K562 (cell line): ENCODE results near the gene NT5DC1.

Source experiments
- ARNT ChIP-seq, 2 experiments: fragments of 450-650 bp; IDR thresholded peaks; 2 replicates each; pipeline ENCODE4 v1.6.1; 2016; ENCODE audit warnings: mild to moderate bottlenecking in 1 of 2
- CAMTA2 ChIP-seq: fragments of 250-450 bp; sonication (Bioruptor Pico); conservative IDR thresholded peaks from 2 replicates; pipeline ENCODE4 v1.5.1; 2022
- ELF1 ChIP-seq: fragments of 200-800 bp; sonication (Bioruptor generic); IDR thresholded peaks from 2 replicates; pipeline ENCODE4 v1.6.1; 2016; ENCODE audit warnings: missing genetic modification characterization, missing compliant biosample characterization
- HMG20B ChIP-seq: fragments of 250-450 bp; sonication (Bioruptor Pico); IDR thresholded peaks from 2 replicates; pipeline ENCODE4 v1.5.0; 2021; ENCODE audit warnings: mild to moderate bottlenecking
- KDM1A ChIP-seq, 2 experiments: fragments of 450-650 bp; IDR thresholded peaks; 2 replicates each; pipeline ENCODE4 v1.6.1; 2016; ENCODE audit warnings: mild to moderate bottlenecking in 2 of 2
- MXD1 ChIP-seq: fragments of 250-450 bp; sonication (Bioruptor Pico); IDR thresholded peaks from 2 replicates; pipeline ENCODE4 v1.8.0; 2021; ENCODE audit warnings: borderline replicate concordance, mild to moderate bottlenecking, moderate library complexity; ENCODE audit not compliant: poor library complexity, severe bottlenecking
- NELFE ChIP-seq: IDR thresholded peaks from 2 replicates; pipeline ENCODE4 v1.6.1; 2011; ENCODE audit warnings: mild to moderate bottlenecking; ENCODE audit not compliant: insufficient read depth, insufficient read length
- PHF8 ChIP-seq: fragments of 200-600 bp; sonication (generic); IDR thresholded peaks from 2 replicates; pipeline ENCODE4 v1.6.1; 2012; ENCODE audit warnings: mixed run types, mild to moderate bottlenecking, inconsistent platforms, low read length, moderate library complexity, borderline replicate concordance
- SIN3A ChIP-seq, 2 experiments: fragments of 150-350 bp in 1 of 2; IDR thresholded peaks; 2 replicates each; pipeline ENCODE4 v1.6.1; 2011 to 2016; ENCODE audit warnings: borderline replicate concordance in 2 of 2, low read depth in 2 of 2, low read length in 2 of 2, mild to moderate bottlenecking in 2 of 2, moderate library complexity in 2 of 2; ENCODE audit not compliant: control insufficient read depth in 1 of 2
- SOX6 ChIP-seq: fragments of 450-650 bp; IDR thresholded peaks from 2 replicates; pipeline ENCODE4 v1.6.1; 2014; ENCODE audit warnings: mild to moderate bottlenecking
- ZNF197 ChIP-seq: fragments of 200-800 bp; sonication (Bioruptor generic); IDR thresholded peaks from 2 replicates; pipeline ENCODE4 v1.6.1; 2016; ENCODE audit warnings: low read depth, missing genetic modification characterization, missing compliant biosample characterization

DNA sequence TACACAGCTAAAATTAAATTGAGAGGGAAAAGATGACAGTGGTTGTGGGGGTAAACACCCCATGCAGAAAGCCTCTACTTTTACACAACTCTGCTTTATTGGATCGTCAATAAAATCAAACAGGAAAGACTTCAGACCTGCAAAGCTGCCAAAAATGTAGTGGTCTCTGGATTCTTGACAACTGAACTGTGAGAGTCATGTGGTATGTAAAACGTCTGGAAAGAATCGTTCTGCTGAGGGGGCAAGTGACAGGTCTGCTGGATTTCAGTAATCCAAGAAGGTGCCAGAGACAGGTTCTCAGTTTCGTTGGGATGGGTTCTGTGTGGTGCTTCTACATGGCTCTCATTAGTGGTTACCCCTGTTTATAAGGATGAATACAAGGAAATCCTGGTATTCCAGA, 89.9 kb downstream of the NT5DC1 start:
- no peak for TF ChIP-seq ZNF197 (CRISPR knock-in tag)
- TF ChIP-seq MXD1 (CRISPR knock-in tag): no peak
- no peak for TF ChIP-seq ELF1
- no peak for TF ChIP-seq HMG20B (CRISPR knock-in tag)
- no peak for TF ChIP-seq SOX6
- TF ChIP-seq NELFE: no peak
- TF ChIP-seq SIN3A (IDR thresholded peaks at IDR 0.05; ENCODE audit: borderline replicate concordance in 2 of 2, control insufficient read depth in 1 of 2, low read depth in 2 of 2, low read length in 2 of 2): no peak
- no peak for TF ChIP-seq KDM1A (IDR thresholded peaks at IDR 0.05)
- TF ChIP-seq ARNT (IDR thresholded peaks at IDR 0.05): no peak
- TF ChIP-seq CAMTA2 (CRISPR knock-in tag): no peak
- no peak for TF ChIP-seq PHF8
